BLaER1 treated with 17β-estradiol and CSF1 and Interleukin-3, amounts not matched to agents 10 nM and 100 nM (cell line): ENCODE data around the gene PLAA.

ENCODE experiments used
- H3K27ac ChIP-seq, 11 experiments: shearing (Covaris generic); formaldehyde crosslinking; 2 replicates each; pipeline ENCODE4 v1.8.1; 2022
- H3K27me3 ChIP-seq, 11 experiments: shearing (Covaris generic); formaldehyde crosslinking; 2 replicates each; pipeline ENCODE4 v1.8.1; 2022
- H3K36me3 ChIP-seq, 11 experiments: shearing (Covaris generic); formaldehyde crosslinking; 2 replicates each; pipeline ENCODE4 v1.8.1; 2022
- H3K4me1 ChIP-seq, 10 experiments: shearing (Covaris generic); formaldehyde crosslinking; 2 replicates each; pipeline ENCODE4 v1.8.1; 2022
- H3K4me2 ChIP-seq, 11 experiments: shearing (Covaris generic); formaldehyde crosslinking; 2 replicates each; pipeline ENCODE4 v1.8.1; 2022
- H3K4me3 ChIP-seq, 10 experiments: shearing (Covaris generic); formaldehyde crosslinking; 2 replicates each; pipeline ENCODE4 v1.8.1; 2022
- H3K9ac ChIP-seq, 11 experiments: shearing (Covaris generic); formaldehyde crosslinking; 2 replicates each; pipeline ENCODE4 v1.8.1; 2022
- H3K9me3 ChIP-seq, 11 experiments: shearing (Covaris generic); formaldehyde crosslinking; replicated peaks in 1 of 11; 2 replicates each; pipeline ENCODE4 v1.8.1; 2022
- H4K20me1 ChIP-seq, 11 experiments: shearing (Covaris generic); formaldehyde crosslinking; 2 replicates each; pipeline ENCODE4 v1.8.1; 2022
- Cebpa-rat ChIP-seq, 11 experiments: shearing (Covaris generic); IDR thresholded peaks; 2 replicates each; pipeline ENCODE4 v1.8.1; 2022

The PLAA gene

DNA sequence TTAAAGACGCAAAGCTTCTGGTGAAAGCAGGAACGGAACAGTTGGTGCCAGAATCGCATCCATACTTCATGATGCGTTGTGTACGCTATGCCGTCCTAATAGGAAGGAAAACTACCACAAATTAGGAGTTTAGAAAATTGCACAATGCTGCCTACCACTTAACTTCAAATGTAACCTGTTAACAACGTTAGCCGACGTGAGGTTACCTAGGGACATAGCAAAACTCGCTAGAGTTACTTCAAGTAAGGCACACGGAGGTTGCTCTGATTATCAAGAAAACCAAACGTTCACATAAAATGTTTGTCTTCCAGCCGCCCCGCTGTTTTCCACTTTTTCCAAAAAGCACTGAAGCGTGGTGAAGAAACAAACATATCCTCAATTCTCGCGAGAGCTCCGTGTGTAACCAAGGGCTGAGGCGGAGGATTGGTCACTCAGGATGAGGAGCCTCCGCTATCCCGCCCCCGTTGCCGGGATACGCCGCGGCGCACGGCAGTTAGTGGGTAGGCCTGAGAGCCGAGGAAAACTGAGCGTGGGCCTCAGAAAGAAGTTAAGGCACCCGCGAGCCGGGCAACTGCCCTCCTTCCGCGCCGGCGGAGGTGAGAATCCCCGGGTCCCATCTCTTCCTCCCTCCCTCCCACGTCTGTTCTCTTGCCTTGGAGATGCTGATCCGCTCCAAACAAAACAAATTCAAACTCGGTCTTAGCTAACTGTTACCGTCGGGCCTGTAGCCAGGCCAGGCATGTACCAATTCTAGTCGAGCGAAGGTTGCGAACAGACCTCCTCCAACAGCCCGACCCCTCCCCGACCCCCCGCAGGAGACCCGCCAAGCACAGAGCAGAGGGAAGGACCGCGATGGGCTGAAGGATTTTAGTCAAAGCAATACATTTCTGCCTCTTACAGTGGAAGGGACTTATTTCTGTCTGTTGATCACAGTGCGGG is 9.1 kb upstream of the PLAA start, which contains the start of gene IFT74:
TSS of gene IFT74 (plus strand) at position 492 of the 939 bp plus-strand sequence. CDS start 5,556 bp downstream, outside the sequence.
- no peak within 1 kb of the TSS for H3K9ac ChIP-seq
- H3K36me3 ChIP-seq = peaks cover 0 to 2% (median 0%) of the 10 kb centered on the region in 11 experiments; a peak in 2 of 22 replicates
- H3K4me2 ChIP-seq = peak within 1 kb of the TSS in 4 of 11 experiments; percentile 6 to 52 (median 28); a peak in 6 of 22 replicates
- peak within 1 kb of the TSS in 5 of 10 experiments; percentile 3 to 39 (median 21); a peak in 3 of 20 replicates for H3K4me3 ChIP-seq
- TF ChIP-seq Cebpa-rat (IDR thresholded peaks at IDR 0.05) = no peak
- peaks cover 15 to 24% (median 20%) of the 10 kb centered on the region in 11 experiments for H3K9me3 ChIP-seq
- no peaks in the 10 kb centered on the region for H4K20me1 ChIP-seq
- H3K27me3 ChIP-seq = peaks cover 32 to 49% (median 43%) of the 10 kb centered on the region in 11 experiments
- H3K4me1 ChIP-seq = peaks cover 0 to 14% (median 0%) of the 10 kb centered on the region in 10 experiments; a peak in 6 of 20 replicates
- H3K27ac ChIP-seq = no peak within 1 kb of the TSS

- H3K9me3 ChIP-seq = peaks cover 15 to 24% (median 20%) of the 10 kb centered on the region in 11 experiments
- H3K4me3 ChIP-seq = no peak overlapping the region
- H3K4me1 ChIP-seq = peaks cover 0 to 14% (median 0%) of the 10 kb centered on the region in 10 experiments; a peak in 6 of 20 replicates
- peaks cover 32 to 49% (median 43%) of the 10 kb centered on the region in 11 experiments for H3K27me3 ChIP-seq
- TF ChIP-seq Cebpa-rat (IDR thresholded peaks at IDR 0.05) = no peak
- no peaks in the 10 kb centered on the region for H4K20me1 ChIP-seq
- H3K4me2 ChIP-seq = peak overlapping the region in 3 of 11 experiments; percentile 6 to 52 (median 48); a peak in 5 of 22 replicates
- H3K36me3 ChIP-seq = peaks cover 0 to 2% (median 0%) of the 10 kb centered on the region in 11 experiments; a peak in 2 of 22 replicates
- no peak overlapping the region for H3K27ac ChIP-seq
- H3K9ac ChIP-seq = no peak overlapping the region
These were observed 8.3 kb upstream of the PLAA start for GRCh38 chr9:26955222-26955903.

GRCh38 chr9:26954050-26954508 is 7.0 kb upstream of the PLAA start:
- Histone ChIP-seq H3K9me3 (peaks cover 15 to 24% (median 20%) of the 10 kb centered on the region in 11 experiments), H3K27ac (no peak overlapping the region), H3K4me1 (peaks cover 0 to 14% (median 0%) of the 10 kb centered on the region in 10 experiments; a peak in 6 of 20 replicates), H4K20me1 (no peaks in the 10 kb centered on the region), H3K4me2 (0 out of 22 replicates have a peak overlapping the region, but pooled peaks of 2 of the 11 experiments have one; percentile 4 to 6), H3K27me3 (peaks cover 32 to 49% (median 43%) of the 10 kb centered on the region in 11 experiments), H3K9ac (no peak overlapping the region), H3K4me3 (no peak overlapping the region), H3K36me3 (peaks cover 0 to 2% (median 0%) of the 10 kb centered on the region in 11 experiments; a peak in 2 of 22 replicates)
- TF ChIP-seq Cebpa-rat (IDR thresholded peaks at IDR 0.05) = no peak

DNA sequence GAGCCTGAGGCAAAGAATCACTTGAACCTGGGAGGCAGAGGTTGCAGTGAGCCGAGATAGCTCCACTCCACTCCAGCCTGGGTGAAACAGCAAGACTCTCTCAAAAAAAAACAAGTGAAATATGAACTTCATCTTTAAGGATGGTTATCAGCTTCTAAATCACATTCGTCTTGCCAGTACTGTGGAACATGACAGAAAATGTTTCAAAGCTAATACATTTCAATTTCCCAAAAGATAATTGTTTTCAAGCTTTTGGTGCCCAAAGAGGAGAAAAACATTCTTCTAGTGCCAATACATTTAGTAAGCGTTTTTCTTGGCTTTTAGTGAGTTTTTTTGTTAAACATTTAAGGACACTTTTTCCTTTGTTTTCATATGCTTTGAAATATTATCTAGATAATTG is 4.8 kb upstream of the PLAA start:
- no peak for TF ChIP-seq Cebpa-rat (IDR thresholded peaks at IDR 0.05)
- Histone ChIP-seq H3K4me1 (peaks cover 4 to 18% (median 5%) of the 10 kb centered on the region in 10 experiments; a peak in 16 of 20 replicates), H3K36me3 (peaks cover 0 to 2% (median 0%) of the 10 kb centered on the region in 11 experiments; a peak in 2 of 22 replicates), H3K4me3 (no peak overlapping the region), H3K27me3 (peaks cover 21 to 32% (median 28%) of the 10 kb centered on the region in 11 experiments), H3K4me2 (no peak overlapping the region), H4K20me1 (no peaks in the 10 kb centered on the region), H3K9ac (no peak overlapping the region), H3K9me3 (peaks cover 10 to 15% (median 12%) of the 10 kb centered on the region in 11 experiments), H3K27ac (no peak overlapping the region)

DNA sequence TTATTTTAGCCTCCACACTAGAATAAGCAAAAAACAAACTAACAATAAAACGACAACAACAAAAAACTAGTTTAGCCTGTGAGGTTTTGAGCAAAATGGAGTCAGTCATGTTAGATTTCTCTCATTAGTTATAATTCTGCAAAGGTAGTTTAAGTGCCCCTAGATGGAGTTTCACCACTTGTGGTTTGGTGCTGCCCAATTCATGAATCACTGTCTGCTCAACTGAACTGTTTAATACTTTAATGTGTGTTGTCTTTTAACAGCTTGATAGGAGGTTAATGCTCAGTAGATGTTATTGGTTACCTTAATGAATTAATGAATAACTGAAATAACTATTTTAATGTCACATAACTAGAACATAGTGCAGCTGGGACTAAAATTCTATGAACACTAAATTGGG is 3.5 kb upstream of the PLAA start:
- Histone ChIP-seq H3K4me1 (peaks cover 7 to 18% (median 12%) of the 10 kb centered on the region in 10 experiments; a peak in 19 of 20 replicates), H3K27ac (no peak overlapping the region), H3K27me3 (peaks cover 8 to 19% (median 15%) of the 10 kb centered on the region in 11 experiments), H3K9me3 (peaks cover 0 to 4% (median 0%) of the 10 kb centered on the region in 11 experiments; a peak in 2 of 22 replicates), H3K36me3 (no peaks in the 10 kb centered on the region), H3K4me2 (no peak overlapping the region), H4K20me1 (peaks cover 0 to 8% (median 3%) of the 10 kb centered on the region in 11 experiments; a peak in 9 of 22 replicates), H3K4me3 (no peak overlapping the region), H3K9ac (no peak overlapping the region)
- TF ChIP-seq Cebpa-rat (IDR thresholded peaks at IDR 0.05) = no peak

DNA sequence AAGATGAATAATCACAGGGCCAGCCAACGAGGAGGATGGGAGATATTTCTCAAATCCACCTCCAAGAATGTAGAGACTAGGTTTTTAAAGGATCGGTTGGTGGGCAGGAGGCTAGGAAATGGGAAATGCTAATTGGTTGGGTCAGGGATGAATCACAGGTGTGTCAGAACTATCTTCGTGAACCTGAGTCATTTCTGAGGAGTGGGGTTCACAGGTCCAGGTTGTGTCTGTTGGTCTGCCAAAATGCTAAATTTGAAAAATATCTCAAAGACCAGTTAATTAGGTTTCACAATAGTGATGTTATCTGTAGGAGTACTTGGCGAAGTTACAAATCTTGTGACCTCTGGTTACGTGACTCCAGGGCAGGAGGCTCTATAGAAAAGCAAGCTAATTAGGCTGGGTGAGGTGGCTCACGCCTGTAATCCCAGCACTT is 2.6 kb upstream of the PLAA start:
- TF ChIP-seq Cebpa-rat (IDR thresholded peaks at IDR 0.05) = no peak
- no peak overlapping the region for H3K27ac ChIP-seq
- H4K20me1 ChIP-seq = peaks cover 0 to 16% (median 11%) of the 10 kb centered on the region in 11 experiments; a peak in 9 of 22 replicates
- no peak overlapping the region for H3K4me3 ChIP-seq
- H3K4me2 ChIP-seq = no peak overlapping the region
- peaks cover 0 to 11% (median 6%) of the 10 kb centered on the region in 11 experiments; a peak in 18 of 22 replicates for H3K27me3 ChIP-seq
- H3K9me3 ChIP-seq = no peaks in the 10 kb centered on the region
- H3K36me3 ChIP-seq = peaks cover 0 to 7% (median 0%) of the 10 kb centered on the region in 11 experiments; a peak in 6 of 22 replicates
- H3K4me1 ChIP-seq = peaks cover 9 to 21% (median 19%) of the 10 kb centered on the region in 10 experiments; a peak in 19 of 20 replicates
- no peak overlapping the region for H3K9ac ChIP-seq

DNA sequence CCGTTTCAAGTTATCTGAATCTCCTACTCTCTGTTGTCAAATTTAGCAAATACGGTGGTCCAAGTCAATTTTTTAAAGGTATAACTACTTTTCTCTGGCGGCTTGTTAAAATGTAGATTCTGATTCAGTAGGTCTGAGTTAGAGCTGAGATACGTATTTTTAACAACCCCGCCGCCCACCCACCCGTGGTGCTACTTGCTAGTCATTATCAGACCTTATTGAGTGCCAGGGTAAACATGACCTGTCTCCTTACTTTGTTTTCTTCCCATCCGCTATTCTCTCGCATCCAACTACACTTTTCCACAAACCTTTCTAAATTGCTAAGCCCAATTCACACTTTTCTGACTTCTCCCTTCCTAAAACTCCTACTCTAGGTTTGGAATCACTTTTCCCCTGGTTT is 694 bp upstream of the PLAA start:
- Histone ChIP-seq H3K4me3 (peak overlapping the region; percentile 91 to 100 (median 96)), H3K27me3 (no peaks in the 10 kb centered on the region), H4K20me1 (peaks cover 0 to 34% (median 30%) of the 10 kb centered on the region in 11 experiments; a peak in 14 of 22 replicates), H3K27ac (peak overlapping the region; percentile 96 to 100 (median 99); a peak in 21 of 22 replicates), H3K4me1 (peaks cover 9 to 33% (median 22%) of the 10 kb centered on the region in 10 experiments; a peak in 19 of 20 replicates), H3K9me3 (peaks cover 0 to 14% (median 0%) of the 10 kb centered on the region in 11 experiments; a peak in 8 of 22 replicates), H3K9ac (peak overlapping the region; percentile 93 to 99 (median 98)), H3K4me2 (peak overlapping the region; percentile 70 to 94 (median 80)), H3K36me3 (peaks cover 10 to 26% (median 17%) of the 10 kb centered on the region in 11 experiments; a peak in 20 of 22 replicates)
- TF ChIP-seq Cebpa-rat (IDR thresholded peaks at IDR 0.05) = no peak

GRCh38 chr9:26945591-26945990 is 1.5 kb downstream of the PLAA start:
- no peak for TF ChIP-seq Cebpa-rat (IDR thresholded peaks at IDR 0.05)
- H3K27me3 ChIP-seq = no peaks in the 10 kb centered on the region
- H3K36me3 ChIP-seq = peaks cover 10 to 47% (median 36%) of the 10 kb centered on the region in 11 experiments; a peak in 21 of 22 replicates
- peak overlapping the region; percentile 90 to 99 (median 94) for H3K4me2 ChIP-seq
- H3K9ac ChIP-seq = peak overlapping the region; percentile 93 to 99 (median 98)
- H3K9me3 ChIP-seq = peaks cover 0 to 26% (median 9%) of the 10 kb centered on the region in 11 experiments; a peak in 8 of 22 replicates
- peak overlapping the region; percentile 91 to 100 (median 96) for H3K4me3 ChIP-seq
- H4K20me1 ChIP-seq = peaks cover 0 to 56% (median 52%) of the 10 kb centered on the region in 11 experiments; a peak in 17 of 22 replicates
- peaks cover 9 to 33% (median 22%) of the 10 kb centered on the region in 10 experiments; a peak in 19 of 20 replicates for H3K4me1 ChIP-seq
- H3K27ac ChIP-seq = peak overlapping the region; percentile 96 to 100 (median 99); a peak in 18 of 22 replicates
